T-cell (primary cell): ENCODE measurements around the gene FGFBP1. TPM values are rescaled to one million over a fixed set of nuclear protein-coding genes. Genes with fewer than 3 reads are reported as not detected.

ENCODE experiments used
- ATAC-seq, 4 experiments: fragments of 200-7000 bp in 3 of 4; fragments of 150-1000 bp in 1 of 4; cut with Tn5 transposase; replicated peaks in 1 of 4; 1 replicate in 3 of 4; 2 replicates in 1 of 4; pipeline ENCODE4 v1.10.0; 2021; ENCODE audit warnings: moderate library complexity in 3 of 4, mild to moderate bottlenecking in 2 of 4, moderate number of reproducible peaks in 1 of 4
- CTCF ChIA-PET, 2 donors: fragments of 300-600 bp; sonication (Branson Sonifier 250); formaldehyde crosslinking; loops; one replicate each; lab custom pipeline; 2022; ENCODE audit warnings: antibody characterized with exemption in 2 of 2; lab: Charles Lee
- POLR2A ChIA-PET, 2 donors: fragments of 300-600 bp; sonication (Branson Sonifier 250); formaldehyde crosslinking; loops; one replicate each; lab custom pipeline; 2022; ENCODE audit warnings: antibody characterized with exemption in 2 of 2; lab: Charles Lee
- DNase-seq, 35 experiments: peaks; one replicate each; pipeline versions ENCODE4 v3.0.0 to v3.0.0-alpha.2; 2013 to 2023
- H3K27ac ChIP-seq: one replicate; pipeline ENCODE4 v1.5.1; 2013; ENCODE audit warnings: low read length
- H3K27me3 ChIP-seq, 2 experiments: replicated peaks in 1 of 2; 1 replicate in 1 of 2; 2 replicates in 1 of 2; pipeline versions ENCODE4 v1.6.1 to v1.7.0; 2013; ENCODE audit warnings: low read length in 1 of 2, mixed read lengths in 1 of 2; ENCODE audit not compliant: control insufficient read depth in 2 of 2, insufficient read depth in 2 of 2; ENCODE audit errors: extremely low read depth in 1 of 2
- H3K36me3 ChIP-seq, 2 donors: 1 replicate in 1 of 2; 2 replicates in 1 of 2; pipeline versions ENCODE4 v1.6.1 to v1.7.0; 2013; ENCODE audit warnings: low read length in 1 of 2; ENCODE audit not compliant: control insufficient read depth in 2 of 2, insufficient read depth in 1 of 2; ENCODE audit errors: extremely low read depth in 1 of 2
- H3K4me1 ChIP-seq, 2 experiments: 1 replicate in 1 of 2; 2 replicates in 1 of 2; pipeline versions ENCODE4 v1.6.1 to v1.7.0; 2013; ENCODE audit warnings: low read length in 2 of 2, mixed read lengths in 1 of 2; ENCODE audit not compliant: insufficient read depth in 2 of 2, control insufficient read depth in 1 of 2; ENCODE audit errors: extremely low read depth in 1 of 2
- H3K4me3 ChIP-seq, 2 donors: 1 replicate in 1 of 2; 2 replicates in 1 of 2; pipeline versions ENCODE4 v1.5.1 to v1.7.0; 2013; ENCODE audit warnings: mild to moderate bottlenecking in 2 of 2, low read length in 1 of 2, moderate library complexity in 1 of 2; ENCODE audit not compliant: control insufficient read depth in 1 of 2; ENCODE audit errors: extremely low read depth in 1 of 2
- H3K9me3 ChIP-seq: 2 replicates; pipeline ENCODE4 v1.7.0; 2013
- H3K27ac Mint-ChIP-seq, 2 donors: one replicate each; pipeline ENCODE4 v1.8.0; 2020 to 2021; ENCODE audit warnings: mild to moderate bottlenecking in 2 of 2, mixed read lengths in 2 of 2
- H3K27me3 Mint-ChIP-seq, 2 donors: one replicate each; pipeline ENCODE4 v1.8.0; 2021 to 2022; ENCODE audit warnings: mixed read lengths in 2 of 2
- H3K36me3 Mint-ChIP-seq: one replicate; pipeline ENCODE4 v1.8.0; 2021; ENCODE audit warnings: mixed read lengths
- H3K4me1 Mint-ChIP-seq, 3 donors: one replicate each; pipeline ENCODE4 v1.8.0; 2020 to 2022; ENCODE audit warnings: mixed read lengths in 3 of 3, mild to moderate bottlenecking in 1 of 3
- H3K4me3 Mint-ChIP-seq, 3 donors: one replicate each; pipeline ENCODE4 v1.8.0; 2020 to 2022; ENCODE audit warnings: mild to moderate bottlenecking in 3 of 3, mixed read lengths in 3 of 3, moderate library complexity in 3 of 3
- H3K9me3 Mint-ChIP-seq, 3 donors: one replicate each; pipeline ENCODE4 v1.8.0; 2020 to 2022; ENCODE audit warnings: mixed read lengths in 3 of 3
- WGBS: methylation state at CpG from one replicate; pipeline ENCODE4 v1.1.5; 2013; ENCODE audit warnings: missing lambda C conversion rate; ENCODE audit not compliant: insufficient coverage; 5-methylcytosine and 5-hydroxymethylcytosine counted together
- total RNA-seq, 35 experiments: library from RNA in 6 of 35; stranded (reverse) in 6 of 35; fragments of 120-200 nt in 1 of 35; gene quantifications; one replicate each; pipeline versions ENCODE4 v1.2.1 to v1.2.4 and lab custom pipeline; 2013 to 2026

Gene FGFBP1
- total RNA-seq, 5 donors from 2014 or later (not counting 1 experiment from before 2014, with no cell fraction given), result not detected

DNA sequence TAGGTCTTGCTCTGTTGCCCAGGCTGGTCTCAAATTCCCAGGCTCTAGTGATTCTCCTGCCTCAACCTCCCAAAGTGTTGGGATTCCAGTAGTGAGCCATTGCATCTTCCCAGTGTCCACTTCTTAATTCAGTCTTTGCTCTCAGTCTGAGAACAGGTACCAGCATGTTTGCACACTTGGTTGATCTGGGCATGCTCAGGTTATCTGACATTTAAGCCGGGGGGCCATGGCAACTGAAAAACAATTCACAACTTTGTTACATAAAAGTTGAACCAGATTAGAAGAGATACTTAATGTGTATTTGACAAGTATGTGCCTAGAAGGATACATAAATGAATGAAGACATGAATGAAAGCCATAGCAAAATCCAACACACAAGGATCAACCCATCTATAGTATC lies 39.0 kb downstream of the FGFBP1 start:
- no peak overlapping the region for H3K4me3 Mint-ChIP-seq
- H3K27ac Mint-ChIP-seq, result no peak overlapping the region
- no CpG with 5 or more reads among the region's 1 CpG for WGBS
- H3K36me3 Mint-ChIP-seq, result no peaks in the 10 kb centered on the region
- H3K4me3 ChIP-seq, result no peak overlapping the region
- H3K9me3 Mint-ChIP-seq, result peaks cover 0 to 5% (median 0%) of the 10 kb centered on the region in 3 donors
- no peak overlapping the region for H3K27ac ChIP-seq
- H3K27me3 Mint-ChIP-seq, result peaks cover 34 to 41% of the 10 kb centered on the region in 2 donors
- POLR2A ChIA-PET, result no interaction called here
- H3K36me3 ChIP-seq, result no peaks in the 10 kb centered on the region
- CTCF ChIA-PET, result interaction anchor here in 1 of 2 donors (0.6 kb wide), 1 partner anchor 351 kb away, joined by 3 read pairs; no protein-coding TSS in a partner anchor
- H3K4me1 Mint-ChIP-seq, result no peaks in the 10 kb centered on the region
- DNase-seq, result no peak
- H3K9me3 ChIP-seq, result no peaks in the 10 kb centered on the region
- H3K27me3 ChIP-seq, result peaks cover 0 to 5% of the 10 kb centered on the region in 2 experiments
- no peak for ATAC-seq
- no peaks in the 10 kb centered on the region for H3K4me1 ChIP-seq

DNA sequence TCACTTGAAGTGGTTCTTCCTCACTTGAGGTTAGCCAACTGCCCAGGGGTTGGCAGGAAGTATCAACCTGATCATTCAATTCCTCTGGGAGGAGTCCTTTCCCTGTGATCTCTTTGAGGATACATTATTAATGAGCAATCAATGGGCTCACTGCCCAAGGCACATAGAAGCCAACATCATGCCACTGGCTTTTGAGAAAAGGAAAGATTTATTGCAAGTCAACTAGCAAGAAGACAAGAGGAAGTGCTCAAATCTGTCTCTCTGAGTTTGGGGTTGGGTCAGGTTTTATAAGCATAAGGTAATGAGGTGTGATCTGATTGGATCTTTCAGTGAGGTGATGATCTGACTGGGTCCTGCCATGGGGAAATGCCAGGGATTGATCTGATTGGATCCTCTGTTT lies 39.6 kb downstream of the FGFBP1 start:
- peaks cover 29 to 36% of the 10 kb centered on the region in 2 donors for H3K27me3 Mint-ChIP-seq
- CTCF ChIA-PET, result no interaction called here
- no peak for ATAC-seq

DNA sequence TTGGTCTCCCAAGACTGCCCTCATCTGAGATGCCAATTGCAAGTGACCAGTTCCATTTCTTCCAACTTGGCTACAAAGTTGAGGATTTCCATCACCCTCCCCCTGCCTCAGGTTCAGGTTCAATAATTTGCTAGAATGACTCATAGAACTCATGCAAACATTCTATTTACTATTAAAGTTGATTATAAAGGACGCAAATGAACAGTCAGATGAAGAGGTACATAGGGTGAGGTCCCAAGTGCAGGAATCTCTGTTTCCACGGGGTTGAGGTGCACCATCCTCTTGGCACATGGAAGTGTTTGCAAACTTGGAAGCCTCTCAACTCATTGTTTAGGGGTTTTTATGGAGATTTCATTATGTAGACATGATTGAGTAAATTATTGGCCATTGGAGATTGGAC lies 41.0 kb downstream of the FGFBP1 start:
- H3K36me3 ChIP-seq, result no peaks in the 10 kb centered on the region
- Mint-ChIP-seq H3K4me1 (no peaks in the 10 kb centered on the region), H3K27ac (no peak overlapping the region), H3K4me3 (no peak overlapping the region), H3K27me3 (peaks cover 24 to 34% of the 10 kb centered on the region in 2 donors), H3K36me3 (no peaks in the 10 kb centered on the region), H3K9me3 (no peaks in the 10 kb centered on the region)
- ChIA-PET CTCF (no interaction called here), POLR2A (no interaction called here)
- H3K27me3 ChIP-seq, result peaks cover 0 to 2% of the 10 kb centered on the region in 2 experiments
- no peaks in the 10 kb centered on the region for H3K9me3 ChIP-seq
- 94% methylated on average over 2 of the region's 2 CpGs for WGBS
- H3K27ac ChIP-seq, result no peak overlapping the region
- ATAC-seq, result no peak
- no peaks in the 10 kb centered on the region for H3K4me1 ChIP-seq
- H3K4me3 ChIP-seq, result no peak overlapping the region
- DNase-seq, result no peak

More for the DNA sequence above, 39.6 kb downstream of the FGFBP1 start:
- no peak overlapping the region for H3K4me3 Mint-ChIP-seq
- H3K4me1 Mint-ChIP-seq, result no peaks in the 10 kb centered on the region
- Histone ChIP-seq H3K9me3 (no peaks in the 10 kb centered on the region), H3K4me1 (no peaks in the 10 kb centered on the region), H3K36me3 (no peaks in the 10 kb centered on the region), H3K4me3 (no peak overlapping the region), H3K27me3 (peaks cover 0 to 5% of the 10 kb centered on the region in 2 experiments), H3K27ac (no peak overlapping the region)
- no peaks in the 10 kb centered on the region for H3K9me3 Mint-ChIP-seq
- POLR2A ChIA-PET, result no interaction called here
- no peak overlapping the region for H3K27ac Mint-ChIP-seq
- no peak for DNase-seq
- no peaks in the 10 kb centered on the region for H3K36me3 Mint-ChIP-seq

DNA sequence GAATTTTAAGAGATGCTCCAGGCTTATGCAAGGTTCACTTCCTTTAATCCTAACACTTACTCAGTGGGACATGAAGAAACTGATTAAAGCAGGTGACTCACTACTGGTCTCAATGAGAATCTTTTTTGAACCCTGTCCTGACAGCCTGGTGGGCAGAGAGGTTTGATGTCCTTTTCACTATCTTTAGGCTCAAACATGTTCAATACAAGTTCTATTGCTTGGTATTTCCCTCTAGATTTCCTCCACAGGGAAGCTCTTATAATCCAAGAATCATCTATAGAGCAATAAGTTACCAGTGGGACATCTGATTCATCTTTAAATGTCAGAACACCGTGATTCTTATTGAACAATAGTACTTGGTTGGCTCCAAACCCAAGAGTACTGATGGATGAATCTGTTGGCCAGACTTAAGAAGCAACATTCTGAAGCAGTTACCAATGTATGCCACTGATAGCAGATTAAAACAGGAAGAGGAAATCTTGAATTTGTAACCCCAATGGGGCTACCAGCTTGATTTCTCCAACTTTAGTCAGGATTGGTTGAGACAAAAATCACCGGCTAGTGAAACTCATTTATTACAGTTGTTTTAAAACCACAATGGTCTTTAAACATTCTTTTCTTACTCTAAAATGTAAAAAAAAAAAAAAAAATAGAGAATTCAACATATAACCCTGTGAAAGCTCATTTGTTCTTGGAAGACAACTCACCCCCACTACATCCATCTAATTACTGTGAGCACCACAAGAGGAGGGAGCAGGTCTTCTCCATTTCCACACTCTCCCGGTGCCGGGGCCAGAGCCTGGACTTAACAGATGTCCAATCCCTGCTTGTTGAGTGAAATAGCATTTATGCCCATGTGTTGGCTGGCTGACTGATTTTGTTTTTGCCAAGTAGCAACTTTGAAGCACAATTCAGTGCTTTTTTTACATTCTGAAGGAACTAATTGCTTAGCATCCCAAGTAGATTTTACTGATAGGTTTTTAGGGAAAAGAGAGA lies 43.3 kb downstream of the FGFBP1 start:
- no peaks in the 10 kb centered on the region for H3K36me3 Mint-ChIP-seq
- Histone ChIP-seq H3K27ac (no peak overlapping the region), H3K27me3 (peaks cover 0 to 2% of the 10 kb centered on the region in 2 experiments), H3K9me3 (no peaks in the 10 kb centered on the region), H3K4me1 (no peaks in the 10 kb centered on the region), H3K36me3 (no peaks in the 10 kb centered on the region), H3K4me3 (no peak overlapping the region)
- no peak for ATAC-seq
- H3K27ac Mint-ChIP-seq, result no peak overlapping the region
- H3K4me1 Mint-ChIP-seq, result peaks cover 0 to 4% (median 0%) of the 10 kb centered on the region in 3 donors
- peaks cover 11 to 25% of the 10 kb centered on the region in 2 donors for H3K27me3 Mint-ChIP-seq
- no peaks in the 10 kb centered on the region for H3K9me3 Mint-ChIP-seq
- no peak for DNase-seq
- CTCF ChIA-PET, result no interaction called here
- 75% methylated on average over 1 of the region's 4 CpGs for WGBS
- POLR2A ChIA-PET, result no interaction called here
- no peak overlapping the region for H3K4me3 Mint-ChIP-seq

DNA sequence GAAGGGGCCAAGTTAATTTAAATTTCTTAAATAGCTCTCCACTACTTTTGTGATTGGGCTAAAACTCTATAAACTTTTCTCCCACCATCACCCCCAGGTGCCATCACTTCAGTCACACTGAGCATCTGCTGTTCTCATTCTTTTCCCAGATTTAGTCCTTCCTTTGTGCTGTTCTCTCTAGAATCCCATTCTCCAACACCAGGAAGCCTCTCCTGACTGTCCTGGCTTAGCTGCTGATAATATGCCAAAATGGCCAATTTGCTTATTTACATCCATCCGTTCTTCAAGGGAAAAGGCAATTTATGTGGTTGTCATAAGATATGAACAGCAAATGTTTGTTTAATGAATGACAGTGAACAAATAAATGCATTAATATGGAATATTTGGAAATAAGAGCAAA lies 44.1 kb downstream of the FGFBP1 start:
- H3K36me3 Mint-ChIP-seq, result no peaks in the 10 kb centered on the region
- no peak overlapping the region for H3K4me3 Mint-ChIP-seq
- H3K4me3 ChIP-seq, result no peak overlapping the region
- H3K9me3 ChIP-seq, result no peaks in the 10 kb centered on the region
- ATAC-seq (no peak), DNase-seq (no peak)
- H3K27ac Mint-ChIP-seq, result no peak overlapping the region
- H3K36me3 ChIP-seq, result no peaks in the 10 kb centered on the region
- WGBS, result no CpG with 5 or more reads among the region's 1 CpG
- no peaks in the 10 kb centered on the region for H3K4me1 ChIP-seq
- H3K27ac ChIP-seq, result no peak overlapping the region
- H3K9me3 Mint-ChIP-seq, result no peaks in the 10 kb centered on the region
- ChIA-PET POLR2A (no interaction called here), CTCF (no interaction called here)
- H3K27me3 ChIP-seq, result peaks cover 0 to 2% of the 10 kb centered on the region in 2 experiments
- H3K27me3 Mint-ChIP-seq, result peaks cover 11 to 18% of the 10 kb centered on the region in 2 donors
- peaks cover 0 to 4% (median 0%) of the 10 kb centered on the region in 3 donors for H3K4me1 Mint-ChIP-seq

DNA sequence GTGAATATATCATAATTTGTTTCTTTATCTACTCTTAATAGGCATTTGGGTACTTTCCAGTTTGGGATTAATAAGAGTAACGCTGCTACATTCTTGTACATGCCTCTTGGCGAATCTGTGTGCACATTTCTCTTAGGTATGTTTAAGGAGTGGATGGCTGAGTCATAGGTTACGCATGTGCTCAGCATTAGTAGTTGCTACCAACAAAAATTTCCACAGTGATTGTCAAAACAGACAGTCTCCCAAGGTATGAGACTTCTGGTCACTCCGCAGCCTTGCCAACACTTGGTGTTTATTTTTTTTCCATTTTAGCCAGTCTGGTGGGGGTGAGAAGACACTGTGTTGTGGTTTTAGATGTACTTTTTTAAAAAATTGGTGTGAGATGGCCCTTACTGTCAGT lies 44.6 kb downstream of the FGFBP1 start:
- peaks cover 0 to 2% of the 10 kb centered on the region in 2 experiments for H3K27me3 ChIP-seq
- Mint-ChIP-seq H3K4me1 (peaks cover 0 to 4% (median 0%) of the 10 kb centered on the region in 3 donors), H3K9me3 (no peaks in the 10 kb centered on the region), H3K4me3 (no peak overlapping the region), H3K36me3 (no peaks in the 10 kb centered on the region), H3K27ac (no peak overlapping the region), H3K27me3 (peaks cover 10 to 14% of the 10 kb centered on the region in 2 donors)
- ChIA-PET CTCF (no interaction called here), POLR2A (no interaction called here)
- ATAC-seq (no peak), DNase-seq (no peak)
- no peaks in the 10 kb centered on the region for H3K36me3 ChIP-seq
- no peak overlapping the region for H3K4me3 ChIP-seq
- WGBS, result no CpG with 5 or more reads among the region's 4 CpGs
- H3K9me3 ChIP-seq, result no peaks in the 10 kb centered on the region
- H3K27ac ChIP-seq, result no peak overlapping the region
- H3K4me1 ChIP-seq, result no peaks in the 10 kb centered on the region
